Measurements from ENCODE around the gene CYB5R4.

Gene CYB5R4

GRCh38 chr6:83998021-83998584 lies 138.6 kb downstream of the CYB5R4 start:
- TF ChIP-seq, protein P1, sequence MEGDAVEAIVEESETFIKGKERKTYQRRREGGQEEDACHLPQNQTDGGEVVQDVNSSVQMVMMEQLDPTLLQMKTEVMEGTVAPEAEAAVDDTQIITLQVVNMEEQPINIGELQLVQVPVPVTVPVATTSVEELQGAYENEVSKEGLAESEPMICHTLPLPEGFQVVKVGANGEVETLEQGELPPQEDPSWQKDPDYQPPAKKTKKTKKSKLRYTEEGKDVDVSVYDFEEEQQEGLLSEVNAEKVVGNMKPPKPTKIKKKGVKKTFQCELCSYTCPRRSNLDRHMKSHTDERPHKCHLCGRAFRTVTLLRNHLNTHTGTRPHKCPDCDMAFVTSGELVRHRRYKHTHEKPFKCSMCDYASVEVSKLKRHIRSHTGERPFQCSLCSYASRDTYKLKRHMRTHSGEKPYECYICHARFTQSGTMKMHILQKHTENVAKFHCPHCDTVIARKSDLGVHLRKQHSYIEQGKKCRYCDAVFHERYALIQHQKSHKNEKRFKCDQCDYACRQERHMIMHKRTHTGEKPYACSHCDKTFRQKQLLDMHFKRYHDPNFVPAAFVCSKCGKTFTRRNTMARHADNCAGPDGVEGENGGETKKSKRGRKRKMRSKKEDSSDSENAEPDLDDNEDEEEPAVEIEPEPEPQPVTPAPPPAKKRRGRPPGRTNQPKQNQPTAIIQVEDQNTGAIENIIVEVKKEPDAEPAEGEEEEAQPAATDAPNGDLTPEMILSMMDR (IDR thresholded peaks at IDR 0.05; ENCODE audit: insufficient read depth, low read length, poor library complexity, severe bottlenecking), result no peak
- Histone ChIP-seq H3K4me3 (replicated peaks; ENCODE audit: low read depth, low read length) (no peak overlapping the region), H3K36me3 (ENCODE audit: control insufficient read depth, insufficient read depth, low read length) (no peaks in the 10 kb centered on the region), H3K27me3 (replicated peaks; ENCODE audit: control insufficient read depth, insufficient read depth, low read length) (no peaks in the 10 kb centered on the region)
- no peak for DNase-seq (ENCODE audit: extremely low read depth, insufficient read length)

GRCh38 chr6:84001119-84001518 lies 141.6 kb downstream of the CYB5R4 start:
- Histone ChIP-seq H3K4me3 (replicated peaks; ENCODE audit: low read depth, low read length) (no peak overlapping the region), H3K27me3 (replicated peaks; ENCODE audit: control insufficient read depth, insufficient read depth, low read length) (no peaks in the 10 kb centered on the region; the same call in 1 of the 2 replicates), H3K36me3 (ENCODE audit: control insufficient read depth, insufficient read depth, low read length) (no peaks in the 10 kb centered on the region)
- DNase-seq (ENCODE audit: extremely low read depth, insufficient read length), result no peak
- TF ChIP-seq, protein P1 (IDR thresholded peaks at IDR 0.05; ENCODE audit: insufficient read depth, low read length, poor library complexity, severe bottlenecking), result no peak

GRCh38 chr6:84002226-84002625 lies 142.7 kb downstream of the CYB5R4 start:
- DNase-seq (ENCODE audit: extremely low read depth, insufficient read length), result no peak
- no peaks in the 10 kb centered on the region for H3K36me3 ChIP-seq (ENCODE audit: control insufficient read depth, insufficient read depth, low read length)
- H3K4me3 ChIP-seq (replicated peaks; ENCODE audit: low read depth, low read length), result no peak overlapping the region
- TF ChIP-seq, protein P1 (IDR thresholded peaks at IDR 0.05; ENCODE audit: insufficient read depth, low read length, poor library complexity, severe bottlenecking), result no peak
- H3K27me3 ChIP-seq (replicated peaks; ENCODE audit: control insufficient read depth, insufficient read depth, low read length), result no peaks in the 10 kb centered on the region; the same call in 1 of the 2 replicates

GRCh38 chr6:84003131-84003530 lies 143.6 kb downstream of the CYB5R4 start:
- Histone ChIP-seq H3K27me3 (replicated peaks; ENCODE audit: control insufficient read depth, insufficient read depth, low read length) (no peaks in the 10 kb centered on the region; the same call in 1 of the 2 replicates), H3K4me3 (replicated peaks; ENCODE audit: low read depth, low read length) (no peak overlapping the region), H3K36me3 (ENCODE audit: control insufficient read depth, insufficient read depth, low read length) (no peaks in the 10 kb centered on the region)
- TF ChIP-seq, protein P1 (IDR thresholded peaks at IDR 0.05; ENCODE audit: insufficient read depth, low read length, poor library complexity, severe bottlenecking), result no peak
- no peak for DNase-seq (ENCODE audit: extremely low read depth, insufficient read length)

DNA sequence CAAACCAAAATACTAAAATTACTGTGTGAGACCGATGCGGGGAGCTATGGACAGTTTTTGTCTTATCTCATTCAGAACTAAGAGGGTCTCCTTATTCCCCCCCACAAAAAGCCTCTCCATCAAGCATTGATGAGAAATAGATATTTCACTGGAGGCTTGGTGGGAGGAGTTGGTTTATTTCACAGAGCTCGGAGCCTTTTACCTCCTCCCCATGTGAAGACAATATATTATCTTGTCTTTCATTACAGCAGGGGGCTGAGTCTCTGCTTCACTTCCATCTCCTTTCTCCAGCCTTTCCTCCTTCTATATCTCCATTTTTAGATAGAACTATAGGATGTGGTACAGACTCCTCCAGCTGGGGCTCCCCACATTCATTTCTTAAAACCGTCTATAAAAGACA lies 144.2 kb downstream of the CYB5R4 start:
- Histone ChIP-seq H3K27me3 (replicated peaks; ENCODE audit: control insufficient read depth, insufficient read depth, low read length) (no peaks in the 10 kb centered on the region; the same call in 1 of the 2 replicates), H3K36me3 (ENCODE audit: control insufficient read depth, insufficient read depth, low read length) (no peaks in the 10 kb centered on the region), H3K4me3 (replicated peaks; ENCODE audit: low read depth, low read length) (no peak overlapping the region)
- TF ChIP-seq, protein P1 (IDR thresholded peaks at IDR 0.05; ENCODE audit: insufficient read depth, low read length, poor library complexity, severe bottlenecking), result no peak
- DNase-seq (ENCODE audit: extremely low read depth, insufficient read length), result no peak

- DNase-seq (ENCODE audit: extremely low read depth, insufficient read length), result no peak
- Histone ChIP-seq H3K4me3 (replicated peaks; ENCODE audit: low read depth, low read length) (no peak overlapping the region), H3K27me3 (replicated peaks; ENCODE audit: control insufficient read depth, insufficient read depth, low read length) (no peaks in the 10 kb centered on the region; the same call in 1 of the 2 replicates), H3K36me3 (ENCODE audit: control insufficient read depth, insufficient read depth, low read length) (no peaks in the 10 kb centered on the region)
- TF ChIP-seq, protein P1 (IDR thresholded peaks at IDR 0.05; ENCODE audit: insufficient read depth, low read length, poor library complexity, severe bottlenecking), result no peak
These were observed 148.4 kb downstream of the CYB5R4 start for GRCh38 chr6:84007871-84008270.
